ENCODE measurements around the gene SECISBP2. TPM values are rescaled to one million over a fixed set of nuclear protein-coding genes. Genes with fewer than 3 reads are reported as not detected.

Gene SECISBP2
- total and polyA plus RNA-seq, 4 donors = 26.6 to 112 (median 43.0) TPM

- DNase-seq (no peak), ATAC-seq (ENCODE audit: insufficient read depth, low FRiP score) (peak; percentile 83)
- Histone ChIP-seq H3K27me3 (ENCODE audit: control insufficient read depth in 3 of 3, insufficient read depth in 3 of 3, low read length in 2 of 3) (no peaks in the 10 kb centered on the region), H3K27ac (ENCODE audit: low read depth in 1 of 2, low read length in 1 of 2) (peak overlapping the region in 1 of 2 donors; percentile 21), H3K9ac (ENCODE audit: insufficient read depth in 1 of 2, low read length in 2 of 2) (no peak overlapping the region), H3K4me1 (ENCODE audit: control insufficient read depth in 5 of 5, insufficient read depth in 5 of 5, low read length in 5 of 5) (peaks cover 0 to 4% (median 0%) of the 10 kb centered on the region in 5 donors), H3K4me3 (no peak overlapping the region), H3K36me3 (ENCODE audit: control insufficient read depth in 4 of 4, insufficient read depth in 4 of 4, low read length in 4 of 4) (peaks cover 0 to 21% (median 6%) of the 10 kb centered on the region in 4 donors), H3K9me3 (ENCODE audit: control insufficient read depth in 4 of 4, insufficient read depth in 3 of 4, low read length in 3 of 4) (no peaks in the 10 kb centered on the region)
- WGBS, 2 donors = 43 to 74% methylated on average over 12 of the region's 12 CpGs
- no peak for TF ChIP-seq CTCF (IDR thresholded peaks at IDR 0.05; ENCODE audit: control extremely low read depth, extremely low read depth)
Observed at GRCh38 chr9:89400403-89401116, 82.3 kb downstream of the SECISBP2 start.

GRCh38 chr9:89402695-89403427 is 84.6 kb downstream of the SECISBP2 start:
- H3K9me3 ChIP-seq (ENCODE audit: control insufficient read depth in 4 of 4, insufficient read depth in 3 of 4, low read length in 3 of 4) = peaks cover 0 to 6% (median 2%) of the 10 kb centered on the region in 4 donors
- H3K27me3 ChIP-seq (ENCODE audit: control insufficient read depth in 3 of 3, insufficient read depth in 3 of 3, low read length in 2 of 3) = no peaks in the 10 kb centered on the region
- peaks cover 0 to 13% (median 0%) of the 10 kb centered on the region in 5 donors for H3K4me1 ChIP-seq (ENCODE audit: control insufficient read depth in 5 of 5, insufficient read depth in 5 of 5, low read length in 5 of 5)
- WGBS, 2 donors = 95 to 97% methylated on average over 14 of the region's 14 CpGs
- peaks cover 0 to 12% (median 0%) of the 10 kb centered on the region in 4 donors for H3K36me3 ChIP-seq (ENCODE audit: control insufficient read depth in 4 of 4, insufficient read depth in 4 of 4, low read length in 4 of 4)
- no peak overlapping the region for H3K4me3 ChIP-seq
- no peak overlapping the region for H3K9ac ChIP-seq (ENCODE audit: insufficient read depth in 1 of 2, low read length in 2 of 2)
- H3K27ac ChIP-seq (ENCODE audit: low read depth in 1 of 2, low read length in 1 of 2) = no peak overlapping the region
- no peak for TF ChIP-seq CTCF (IDR thresholded peaks at IDR 0.05; ENCODE audit: control extremely low read depth, extremely low read depth)
- DNase-seq (no peak), ATAC-seq (ENCODE audit: insufficient read depth, low FRiP score) (no peak)

- peaks cover 0 to 6% (median 2%) of the 10 kb centered on the region in 4 donors for H3K9me3 ChIP-seq (ENCODE audit: control insufficient read depth in 4 of 4, insufficient read depth in 3 of 4, low read length in 3 of 4)
- no peaks in the 10 kb centered on the region for H3K27me3 ChIP-seq (ENCODE audit: control insufficient read depth in 3 of 3, insufficient read depth in 3 of 3, low read length in 2 of 3)
- WGBS, 2 donors = 94 to 95% methylated on average over 11 of the region's 11 CpGs
- no peak overlapping the region for H3K9ac ChIP-seq (ENCODE audit: insufficient read depth in 1 of 2, low read length in 2 of 2)
- H3K27ac ChIP-seq (ENCODE audit: low read depth in 1 of 2, low read length in 1 of 2) = no peak overlapping the region
- H3K36me3 ChIP-seq (ENCODE audit: control insufficient read depth in 4 of 4, insufficient read depth in 4 of 4, low read length in 4 of 4) = peaks cover 0 to 10% (median 0%) of the 10 kb centered on the region in 4 donors
- no peak for TF ChIP-seq CTCF (IDR thresholded peaks at IDR 0.05; ENCODE audit: control extremely low read depth, extremely low read depth)
- ATAC-seq (ENCODE audit: insufficient read depth, low FRiP score) = no peak
- DNase-seq = no peak
- H3K4me1 ChIP-seq (ENCODE audit: control insufficient read depth in 5 of 5, insufficient read depth in 5 of 5, low read length in 5 of 5) = peaks cover 0 to 13% (median 0%) of the 10 kb centered on the region in 5 donors
- H3K4me3 ChIP-seq = no peak overlapping the region
Observed at GRCh38 chr9:89404074-89404473, 85.8 kb downstream of the SECISBP2 start.

Measured in lung (tissue), 12 donors.